GM23338 (cell line): Measurements from ENCODE around the gene SLC9A1. TPM values are rescaled to one million over a fixed set of nuclear protein-coding genes. Genes with fewer than 3 reads are reported as not detected.

Experiments used
- ATAC-seq: fragments of 200-7000 bp; cut with Tn5 transposase; 3 replicates; pipeline ENCODE4 v1.9.1; 2020
- DNase-seq: peaks from one replicate; pipeline ENCODE4 v3.0.0-alpha.2; 2015; ENCODE audit warnings: low spot score
- H2AFZ ChIP-seq: fragments of 200-600 bp; sonication (generic); 2 replicates; pipeline ENCODE4 v1.8.0; 2016; ENCODE audit warnings: antibody characterized with exemption, mild to moderate bottlenecking, moderate library complexity
- H3F3A ChIP-seq: fragments of 200-600 bp; sonication (generic); replicated peaks from 2 replicates; pipeline ENCODE4 v1.8.0; 2017; ENCODE audit warnings: antibody characterized with exemption, mixed run types, low read depth
- H3K27ac ChIP-seq: fragments of 200-600 bp; sonication (generic); 2 replicates; pipeline ENCODE4 v1.6.1; 2016; ENCODE audit warnings: low read depth
- H3K27me3 ChIP-seq: fragments of 200-600 bp; sonication (generic); 2 replicates; pipeline ENCODE4 v1.8.0; 2016; ENCODE audit warnings: mild to moderate bottlenecking, mixed run types, moderate library complexity; ENCODE audit not compliant: insufficient read depth
- H3K36me3 ChIP-seq: fragments of 200-600 bp; sonication (generic); 2 replicates; pipeline ENCODE4 v1.8.0; 2016; ENCODE audit warnings: mild to moderate bottlenecking; ENCODE audit not compliant: insufficient read depth
- H3K4me1 ChIP-seq: fragments of 200-600 bp; sonication (generic); 2 replicates; pipeline ENCODE4 v1.8.0; 2016; ENCODE audit warnings: mild to moderate bottlenecking, moderate library complexity; ENCODE audit not compliant: insufficient read depth
- H3K4me2 ChIP-seq: fragments of 200-600 bp; sonication (generic); 2 replicates; pipeline ENCODE4 v1.7.1; 2017; ENCODE audit warnings: mixed run types
- H3K4me3 ChIP-seq: fragments of 200-600 bp; sonication (generic); 2 replicates; pipeline ENCODE4 v1.6.1; 2016; ENCODE audit warnings: mixed run types
- H3K79me2 ChIP-seq: fragments of 200-600 bp; sonication (generic); replicated peaks from 2 replicates; pipeline ENCODE4 v1.8.0; 2017; ENCODE audit warnings: mild to moderate bottlenecking; ENCODE audit not compliant: insufficient read depth
- H3K9me2 ChIP-seq: fragments of 200-600 bp; sonication (generic); 2 replicates; pipeline ENCODE4 v1.8.0; 2017; ENCODE audit not compliant: insufficient read depth
- H4K20me1 ChIP-seq: fragments of 200-600 bp; sonication (generic); replicated peaks from 2 replicates; pipeline ENCODE4 v1.8.0; 2017; ENCODE audit warnings: mild to moderate bottlenecking; ENCODE audit not compliant: insufficient read depth
- H3K27ac Mint-ChIP-seq: 2 replicates; pipeline ENCODE4 v1.8.0; 2020; ENCODE audit warnings: inconsistent platforms, mild to moderate bottlenecking, moderate library complexity, mixed read lengths
- H3K27me3 Mint-ChIP-seq: 3 replicates; pipeline ENCODE4 v1.8.0; 2022; ENCODE audit warnings: low read depth, mild to moderate bottlenecking, moderate library complexity, mixed read lengths, inconsistent platforms; ENCODE audit not compliant: insufficient read depth, poor library complexity
- H3K36me3 Mint-ChIP-seq: 3 replicates; pipeline ENCODE4 v1.8.0; 2021; ENCODE audit warnings: low read depth, mild to moderate bottlenecking, inconsistent platforms, moderate library complexity, mixed read lengths
- H3K4me1 Mint-ChIP-seq: 3 replicates; pipeline ENCODE4 v1.8.0; 2020; ENCODE audit warnings: mild to moderate bottlenecking, inconsistent platforms, mixed read lengths
- H3K4me3 Mint-ChIP-seq: 3 replicates; pipeline ENCODE4 v1.8.0; 2021; ENCODE audit warnings: moderate library complexity, mild to moderate bottlenecking, inconsistent platforms, mixed read lengths
- H3K9me3 Mint-ChIP-seq: 3 replicates; pipeline ENCODE4 v1.8.0; 2020; ENCODE audit warnings: moderate library complexity, mild to moderate bottlenecking, inconsistent platforms, mixed read lengths
- CREB1 ChIP-seq: fragments of 250-450 bp; sonication (Bioruptor Pico); IDR thresholded peaks from 2 replicates; pipeline ENCODE4 v1.5.0; 2020; ENCODE audit warnings: low read depth, mild to moderate bottlenecking, moderate library complexity
- EZH2 ChIP-seq: fragments of 200-600 bp; sonication (generic); IDR thresholded peaks from one replicate; pipeline ENCODE4 v1.8.0; 2017; ENCODE audit warnings: antibody characterized with exemption, mild to moderate bottlenecking, low read depth; ENCODE audit not compliant: unreplicated experiment
- EZH2phosphoT487 ChIP-seq: fragments of 200-600 bp; sonication (generic); IDR thresholded peaks from one replicate; pipeline ENCODE4 v1.8.1; 2018; ENCODE audit warnings: antibody characterized with exemption; ENCODE audit not compliant: unreplicated experiment
- JUNB ChIP-seq: IDR thresholded peaks from one replicate; pipeline ENCODE4 v1.6.1; 2016; ENCODE audit warnings: antibody characterized with exemption; ENCODE audit not compliant: unreplicated experiment
- NANOG ChIP-seq: IDR thresholded peaks from 2 replicates; pipeline ENCODE4 v1.6.1; 2016; ENCODE audit warnings: antibody characterized with exemption, borderline replicate concordance
- POLR2AphosphoS5 ChIP-seq: IDR thresholded peaks from 2 replicates; pipeline ENCODE4 v1.6.1; 2016; ENCODE audit warnings: antibody characterized with exemption, low read depth
- STAT1 ChIP-seq: IDR thresholded peaks from one replicate; pipeline ENCODE4 v1.6.1; 2016; ENCODE audit warnings: antibody characterized with exemption; ENCODE audit not compliant: unreplicated experiment
- ZNF114 ChIP-seq: fragments of 250-450 bp; sonication (Bioruptor Pico); IDR thresholded peaks from 2 replicates; pipeline ENCODE4 v1.5.0; 2020; ENCODE audit warnings: mild to moderate bottlenecking, moderate library complexity
- ZNF331 ChIP-seq: fragments of 250-450 bp; sonication (Bioruptor Pico); IDR thresholded peaks from 2 replicates; pipeline ENCODE4 v1.5.0; 2020; ENCODE audit warnings: low read depth, mild to moderate bottlenecking, moderate library complexity
- polyA plus RNA-seq: library from polyadenylated mRNA; unstranded; fragments of >200 nt; fragmentation: Nextera tagmentation; extraction: Ambion mirVana; gene quantifications from 2 replicates; pipeline ENCODE4 v1.2.1, GENCODE V29; 2016
- total RNA-seq: library from RNA; depleted of rRNA; stranded (reverse); fragments of >200 nt; shearing (Covaris generic); gene quantifications from 2 replicates; pipeline ENCODE4 v1.2.3, GENCODE V29; 2014
- TF ChIP-seq, protein P1 (sequence below), 2 experiments: fragments of 200-600 bp in 1 of 2; sonication (generic) in 1 of 2; conservative IDR thresholded peaks; 2 replicates each; pipeline versions ENCODE4 v1.5.1 to v1.6.1; 2016 to 2017; ENCODE audit warnings: antibody characterized with exemption in 2 of 2, low read depth in 2 of 2, mild to moderate bottlenecking in 2 of 2, moderate library complexity in 1 of 2
- TF ChIP-seq, protein P2 (sequence below): IDR thresholded peaks from 2 replicates; pipeline ENCODE4 v1.6.1; 2016; ENCODE audit warnings: antibody characterized with exemption
- TF ChIP-seq, protein P3 (sequence below): fragments of 250-450 bp; sonication (Bioruptor Pico); IDR thresholded peaks from 2 replicates; pipeline ENCODE4 v1.5.0; 2020; ENCODE audit warnings: mild to moderate bottlenecking, moderate library complexity
- TF ChIP-seq, protein P4 (sequence below): IDR thresholded peaks from one replicate; pipeline ENCODE4 v1.6.1; 2018; ENCODE audit warnings: antibody characterized with exemption; ENCODE audit not compliant: unreplicated experiment

The SLC9A1 gene
- total and polyA plus RNA-seq, 2 experiments from 2014 or later = 10.4 to 22.3 TPM

DNA sequence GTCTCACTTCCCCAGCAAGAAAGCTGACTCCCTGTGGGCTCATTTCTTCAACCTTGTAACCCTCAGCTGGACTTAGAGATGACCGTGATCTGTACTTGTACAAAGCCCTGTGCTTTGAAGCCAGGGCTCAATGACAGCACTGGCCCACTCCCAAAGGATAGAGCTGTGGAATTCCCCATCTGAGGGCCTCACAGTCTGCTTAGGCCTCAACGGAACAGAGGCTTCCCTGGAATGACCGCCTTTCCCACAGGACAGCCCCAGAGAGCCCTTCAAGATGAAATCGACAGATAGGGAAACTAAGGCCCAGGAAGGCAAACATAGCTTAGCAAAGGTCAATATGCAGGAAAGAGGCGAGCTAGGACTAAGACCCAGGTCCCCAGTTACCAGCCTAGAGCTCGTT lies 11.5 kb downstream of the SLC9A1 start:
- DNase-seq (no peak), ATAC-seq (no peak)
- H3K36me3 ChIP-seq = no peaks in the 10 kb centered on the region
- peaks cover 37% of the 10 kb centered on the region for H3K4me1 ChIP-seq
- H3K4me3 Mint-ChIP-seq = no peak overlapping the region
- no peaks in the 10 kb centered on the region for H3F3A ChIP-seq
- no peak overlapping the region for H2AFZ ChIP-seq
- TF ChIP-seq, protein P1, sequence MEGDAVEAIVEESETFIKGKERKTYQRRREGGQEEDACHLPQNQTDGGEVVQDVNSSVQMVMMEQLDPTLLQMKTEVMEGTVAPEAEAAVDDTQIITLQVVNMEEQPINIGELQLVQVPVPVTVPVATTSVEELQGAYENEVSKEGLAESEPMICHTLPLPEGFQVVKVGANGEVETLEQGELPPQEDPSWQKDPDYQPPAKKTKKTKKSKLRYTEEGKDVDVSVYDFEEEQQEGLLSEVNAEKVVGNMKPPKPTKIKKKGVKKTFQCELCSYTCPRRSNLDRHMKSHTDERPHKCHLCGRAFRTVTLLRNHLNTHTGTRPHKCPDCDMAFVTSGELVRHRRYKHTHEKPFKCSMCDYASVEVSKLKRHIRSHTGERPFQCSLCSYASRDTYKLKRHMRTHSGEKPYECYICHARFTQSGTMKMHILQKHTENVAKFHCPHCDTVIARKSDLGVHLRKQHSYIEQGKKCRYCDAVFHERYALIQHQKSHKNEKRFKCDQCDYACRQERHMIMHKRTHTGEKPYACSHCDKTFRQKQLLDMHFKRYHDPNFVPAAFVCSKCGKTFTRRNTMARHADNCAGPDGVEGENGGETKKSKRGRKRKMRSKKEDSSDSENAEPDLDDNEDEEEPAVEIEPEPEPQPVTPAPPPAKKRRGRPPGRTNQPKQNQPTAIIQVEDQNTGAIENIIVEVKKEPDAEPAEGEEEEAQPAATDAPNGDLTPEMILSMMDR (conservative IDR thresholded peaks at IDR 0.05; ENCODE audit: low read depth in 2 of 2) = no peak
- TF ChIP-seq STAT1 (no peak), ZNF114 (CRISPR knock-in tag) (no peak), EZH2 (no peak), JUNB (no peak), EZH2phosphoT487 (no peak), POLR2AphosphoS5 (no peak), NANOG (no peak), ZNF331 (CRISPR knock-in tag) (no peak), CREB1 (CRISPR knock-in tag) (no peak)
- TF ChIP-seq, protein P2, sequence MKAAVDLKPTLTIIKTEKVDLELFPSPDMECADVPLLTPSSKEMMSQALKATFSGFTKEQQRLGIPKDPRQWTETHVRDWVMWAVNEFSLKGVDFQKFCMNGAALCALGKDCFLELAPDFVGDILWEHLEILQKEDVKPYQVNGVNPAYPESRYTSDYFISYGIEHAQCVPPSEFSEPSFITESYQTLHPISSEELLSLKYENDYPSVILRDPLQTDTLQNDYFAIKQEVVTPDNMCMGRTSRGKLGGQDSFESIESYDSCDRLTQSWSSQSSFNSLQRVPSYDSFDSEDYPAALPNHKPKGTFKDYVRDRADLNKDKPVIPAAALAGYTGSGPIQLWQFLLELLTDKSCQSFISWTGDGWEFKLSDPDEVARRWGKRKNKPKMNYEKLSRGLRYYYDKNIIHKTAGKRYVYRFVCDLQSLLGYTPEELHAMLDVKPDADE = no peak
- TF ChIP-seq, protein P3, sequence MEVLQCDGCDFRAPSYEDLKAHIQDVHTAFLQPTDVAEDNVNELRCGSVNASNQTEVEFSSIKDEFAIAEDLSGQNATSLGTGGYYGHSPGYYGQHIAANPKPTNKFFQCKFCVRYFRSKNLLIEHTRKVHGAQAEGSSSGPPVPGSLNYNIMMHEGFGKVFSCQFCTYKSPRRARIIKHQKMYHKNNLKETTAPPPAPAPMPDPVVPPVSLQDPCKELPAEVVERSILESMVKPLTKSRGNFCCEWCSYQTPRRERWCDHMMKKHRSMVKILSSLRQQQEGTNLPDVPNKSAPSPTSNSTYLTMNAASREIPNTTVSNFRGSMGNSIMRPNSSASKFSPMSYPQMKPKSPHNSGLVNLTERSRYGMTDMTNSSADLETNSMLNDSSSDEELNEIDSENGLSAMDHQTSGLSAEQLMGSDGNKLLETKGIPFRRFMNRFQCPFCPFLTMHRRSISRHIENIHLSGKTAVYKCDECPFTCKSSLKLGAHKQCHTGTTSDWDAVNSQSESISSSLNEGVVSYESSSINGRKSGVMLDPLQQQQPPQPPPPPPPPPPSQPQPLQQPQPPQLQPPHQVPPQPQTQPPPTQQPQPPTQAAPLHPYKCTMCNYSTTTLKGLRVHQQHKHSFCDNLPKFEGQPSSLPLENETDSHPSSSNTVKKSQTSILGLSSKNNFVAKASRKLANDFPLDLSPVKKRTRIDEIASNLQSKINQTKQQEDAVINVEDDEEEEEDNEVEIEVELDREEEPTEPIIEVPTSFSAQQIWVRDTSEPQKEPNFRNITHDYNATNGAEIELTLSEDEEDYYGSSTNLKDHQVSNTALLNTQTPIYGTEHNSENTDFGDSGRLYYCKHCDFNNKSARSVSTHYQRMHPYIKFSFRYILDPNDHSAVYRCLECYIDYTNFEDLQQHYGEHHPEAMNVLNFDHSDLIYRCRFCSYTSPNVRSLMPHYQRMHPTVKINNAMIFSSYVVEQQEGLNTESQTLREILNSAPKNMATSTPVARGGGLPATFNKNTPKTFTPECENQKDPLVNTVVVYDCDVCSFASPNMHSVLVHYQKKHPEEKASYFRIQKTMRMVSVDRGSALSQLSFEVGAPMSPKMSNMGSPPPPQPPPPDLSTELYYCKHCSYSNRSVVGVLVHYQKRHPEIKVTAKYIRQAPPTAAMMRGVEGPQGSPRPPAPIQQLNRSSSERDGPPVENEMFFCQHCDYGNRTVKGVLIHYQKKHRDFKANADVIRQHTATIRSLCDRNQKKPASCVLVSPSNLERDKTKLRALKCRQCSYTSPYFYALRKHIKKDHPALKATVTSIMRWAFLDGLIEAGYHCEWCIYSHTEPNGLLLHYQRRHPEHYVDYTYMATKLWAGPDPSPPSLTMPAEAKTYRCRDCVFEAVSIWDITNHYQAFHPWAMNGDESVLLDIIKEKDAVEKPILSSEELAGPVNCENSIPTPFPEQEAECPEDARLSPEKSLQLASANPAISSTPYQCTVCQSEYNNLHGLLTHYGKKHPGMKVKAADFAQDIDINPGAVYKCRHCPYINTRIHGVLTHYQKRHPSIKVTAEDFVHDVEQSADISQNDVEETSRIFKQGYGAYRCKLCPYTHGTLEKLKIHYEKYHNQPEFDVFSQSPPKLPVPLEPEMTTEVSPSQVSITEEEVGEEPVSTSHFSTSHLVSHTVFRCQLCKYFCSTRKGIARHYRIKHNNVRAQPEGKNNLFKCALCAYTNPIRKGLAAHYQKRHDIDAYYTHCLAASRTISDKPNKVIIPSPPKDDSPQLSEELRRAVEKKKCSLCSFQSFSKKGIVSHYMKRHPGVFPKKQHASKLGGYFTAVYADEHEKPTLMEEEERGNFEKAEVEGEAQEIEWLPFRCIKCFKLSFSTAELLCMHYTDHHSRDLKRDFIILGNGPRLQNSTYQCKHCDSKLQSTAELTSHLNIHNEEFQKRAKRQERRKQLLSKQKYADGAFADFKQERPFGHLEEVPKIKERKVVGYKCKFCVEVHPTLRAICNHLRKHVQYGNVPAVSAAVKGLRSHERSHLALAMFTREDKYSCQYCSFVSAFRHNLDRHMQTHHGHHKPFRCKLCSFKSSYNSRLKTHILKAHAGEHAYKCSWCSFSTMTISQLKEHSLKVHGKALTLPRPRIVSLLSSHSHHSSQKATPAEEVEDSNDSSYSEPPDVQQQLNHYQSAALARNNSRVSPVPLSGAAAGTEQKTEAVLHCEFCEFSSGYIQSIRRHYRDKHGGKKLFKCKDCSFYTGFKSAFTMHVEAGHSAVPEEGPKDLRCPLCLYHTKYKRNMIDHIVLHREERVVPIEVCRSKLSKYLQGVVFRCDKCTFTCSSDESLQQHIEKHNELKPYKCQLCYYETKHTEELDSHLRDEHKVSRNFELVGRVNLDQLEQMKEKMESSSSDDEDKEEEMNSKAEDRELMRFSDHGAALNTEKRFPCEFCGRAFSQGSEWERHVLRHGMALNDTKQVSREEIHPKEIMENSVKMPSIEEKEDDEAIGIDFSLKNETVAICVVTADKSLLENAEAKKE (CRISPR knock-in tag) = no peak
- TF ChIP-seq, protein P4, sequence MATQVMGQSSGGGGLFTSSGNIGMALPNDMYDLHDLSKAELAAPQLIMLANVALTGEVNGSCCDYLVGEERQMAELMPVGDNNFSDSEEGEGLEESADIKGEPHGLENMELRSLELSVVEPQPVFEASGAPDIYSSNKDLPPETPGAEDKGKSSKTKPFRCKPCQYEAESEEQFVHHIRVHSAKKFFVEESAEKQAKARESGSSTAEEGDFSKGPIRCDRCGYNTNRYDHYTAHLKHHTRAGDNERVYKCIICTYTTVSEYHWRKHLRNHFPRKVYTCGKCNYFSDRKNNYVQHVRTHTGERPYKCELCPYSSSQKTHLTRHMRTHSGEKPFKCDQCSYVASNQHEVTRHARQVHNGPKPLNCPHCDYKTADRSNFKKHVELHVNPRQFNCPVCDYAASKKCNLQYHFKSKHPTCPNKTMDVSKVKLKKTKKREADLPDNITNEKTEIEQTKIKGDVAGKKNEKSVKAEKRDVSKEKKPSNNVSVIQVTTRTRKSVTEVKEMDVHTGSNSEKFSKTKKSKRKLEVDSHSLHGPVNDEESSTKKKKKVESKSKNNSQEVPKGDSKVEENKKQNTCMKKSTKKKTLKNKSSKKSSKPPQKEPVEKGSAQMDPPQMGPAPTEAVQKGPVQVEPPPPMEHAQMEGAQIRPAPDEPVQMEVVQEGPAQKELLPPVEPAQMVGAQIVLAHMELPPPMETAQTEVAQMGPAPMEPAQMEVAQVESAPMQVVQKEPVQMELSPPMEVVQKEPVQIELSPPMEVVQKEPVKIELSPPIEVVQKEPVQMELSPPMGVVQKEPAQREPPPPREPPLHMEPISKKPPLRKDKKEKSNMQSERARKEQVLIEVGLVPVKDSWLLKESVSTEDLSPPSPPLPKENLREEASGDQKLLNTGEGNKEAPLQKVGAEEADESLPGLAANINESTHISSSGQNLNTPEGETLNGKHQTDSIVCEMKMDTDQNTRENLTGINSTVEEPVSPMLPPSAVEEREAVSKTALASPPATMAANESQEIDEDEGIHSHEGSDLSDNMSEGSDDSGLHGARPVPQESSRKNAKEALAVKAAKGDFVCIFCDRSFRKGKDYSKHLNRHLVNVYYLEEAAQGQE = no peak
- no peaks in the 10 kb centered on the region for H3K9me2 ChIP-seq
- no peak overlapping the region for H3K27ac Mint-ChIP-seq
- no peaks in the 10 kb centered on the region for H3K27me3 ChIP-seq
- no peaks in the 10 kb centered on the region; the same call in 2 of the 3 replicates for H3K36me3 Mint-ChIP-seq
- H3K4me2 ChIP-seq = no peak overlapping the region
- H3K27ac ChIP-seq = no peak overlapping the region
- peaks cover 76% of the 10 kb centered on the region for H3K79me2 ChIP-seq
- no peak overlapping the region for H3K4me3 ChIP-seq
- no peaks in the 10 kb centered on the region for H3K9me3 Mint-ChIP-seq
- peaks cover 62% of the 10 kb centered on the region for H3K4me1 Mint-ChIP-seq
- 0 out of 2 replicates have a peak, but pooled peaks cover 2% of the 10 kb centered on the region for H4K20me1 ChIP-seq
- H3K27me3 Mint-ChIP-seq = peaks cover 8% of the 10 kb centered on the region
